Mesenchymal stem cell (in vitro differentiated cells and primary cell): ENCODE results near the gene ATP5MC2.

Experiments
- DNase-seq: peaks from one replicate; pipeline ENCODE4 v3.0.0-alpha.2; 2013
- H2AFZ ChIP-seq: one replicate; pipeline ENCODE4 v1.6.1; 2013; ENCODE audit warnings: low read depth, mild to moderate bottlenecking, control low read depth, inconsistent platforms, low read length, moderate library complexity
- H2AK5ac ChIP-seq: 2 replicates; pipeline ENCODE4 v1.6.1; 2013; ENCODE audit warnings: low read length, moderate library complexity, mild to moderate bottlenecking, inconsistent platforms; ENCODE audit not compliant: severe bottlenecking
- H2BK120ac ChIP-seq: one replicate; pipeline ENCODE4 v1.6.1; 2013; ENCODE audit warnings: low read depth, mild to moderate bottlenecking, inconsistent platforms, low read length, moderate library complexity
- H2BK12ac ChIP-seq, 2 experiments: one replicate each; pipeline ENCODE4 v1.6.1; 2013; ENCODE audit warnings: inconsistent platforms in 2 of 2, low read length in 2 of 2, mild to moderate bottlenecking in 2 of 2, moderate library complexity in 2 of 2, control low read depth in 1 of 2
- H2BK15ac ChIP-seq: one replicate; pipeline ENCODE4 v1.6.1; 2013; ENCODE audit warnings: mild to moderate bottlenecking, low read depth, inconsistent platforms; ENCODE audit not compliant: poor library complexity, severe bottlenecking
- H2BK5ac ChIP-seq: 2 replicates; pipeline ENCODE4 v1.6.1; 2013; ENCODE audit warnings: low read depth, mild to moderate bottlenecking, low read length, control low read depth, inconsistent platforms; ENCODE audit not compliant: poor library complexity, severe bottlenecking
- H3K14ac ChIP-seq, 2 experiments: one replicate each; pipeline ENCODE4 v1.6.1; 2013; ENCODE audit warnings: inconsistent platforms in 2 of 2, low read length in 2 of 2, control low read depth in 1 of 2, mild to moderate bottlenecking in 1 of 2, moderate library complexity in 1 of 2
- H3K18ac ChIP-seq, 2 experiments: one replicate each; pipeline ENCODE4 v1.6.1; 2013; ENCODE audit warnings: inconsistent platforms in 2 of 2, low read length in 2 of 2, control low read depth in 1 of 2, low read depth in 1 of 2, mild to moderate bottlenecking in 1 of 2
- H3K23ac ChIP-seq, 2 experiments: one replicate each; pipeline ENCODE4 v1.6.1; 2013; ENCODE audit warnings: inconsistent platforms in 2 of 2, low read length in 2 of 2, mild to moderate bottlenecking in 2 of 2, moderate library complexity in 2 of 2, control low read depth in 1 of 2
- H3K27ac ChIP-seq: 2 replicates; pipeline ENCODE4 v1.5.1; 2013; ENCODE audit warnings: mild to moderate bottlenecking, moderate library complexity, low read length, control low read depth, inconsistent platforms; ENCODE audit not compliant: poor library complexity, severe bottlenecking
- H3K27me3 ChIP-seq, 2 experiments: 2 replicates each; pipeline versions ENCODE4 v1.6.1 to v1.7.0; 2013; ENCODE audit warnings: low read length in 2 of 2, mild to moderate bottlenecking in 2 of 2, moderate library complexity in 2 of 2, control low read depth in 1 of 2, inconsistent platforms in 1 of 2; ENCODE audit not compliant: control insufficient read depth in 1 of 2, insufficient read depth in 1 of 2
- H3K36me3 ChIP-seq, 2 experiments: 2 replicates each; pipeline versions ENCODE4 v1.6.1 to v1.7.0; 2013; ENCODE audit warnings: low read length in 2 of 2, control low read depth in 1 of 2, inconsistent platforms in 1 of 2, low read depth in 1 of 2, mild to moderate bottlenecking in 1 of 2; ENCODE audit not compliant: insufficient read depth in 2 of 2, control insufficient read depth in 1 of 2
- H3K4ac ChIP-seq, 2 experiments: one replicate each; pipeline ENCODE4 v1.6.1; 2013; ENCODE audit warnings: inconsistent platforms in 2 of 2, low read length in 2 of 2, mild to moderate bottlenecking in 2 of 2, moderate library complexity in 2 of 2, control low read depth in 1 of 2, low read depth in 1 of 2
- H3K4me1 ChIP-seq: 2 replicates; pipeline ENCODE4 v1.6.1; 2013; ENCODE audit warnings: low read depth, low read length, control low read depth; ENCODE audit not compliant: control insufficient read depth, insufficient read depth
- H3K4me2 ChIP-seq: 2 replicates; pipeline ENCODE4 v1.6.1; 2013; ENCODE audit warnings: low read length, mild to moderate bottlenecking, inconsistent platforms; ENCODE audit not compliant: poor library complexity, severe bottlenecking
- H3K4me3 ChIP-seq, 2 experiments: 2 replicates each; pipeline versions ENCODE4 v1.5.1 to v1.7.0; 2013; ENCODE audit warnings: low read length in 2 of 2, mild to moderate bottlenecking in 2 of 2, control low read depth in 1 of 2, low read depth in 1 of 2; ENCODE audit not compliant: insufficient read depth in 1 of 2
- H3K79me1 ChIP-seq: replicated peaks from 2 replicates; pipeline ENCODE4 v1.6.1; 2013; ENCODE audit warnings: mild to moderate bottlenecking, control low read depth, low read length, inconsistent platforms; ENCODE audit not compliant: poor library complexity, severe bottlenecking
- H3K9ac ChIP-seq: 2 replicates; pipeline ENCODE4 v1.7.0; 2013; ENCODE audit warnings: mild to moderate bottlenecking, low read length, moderate library complexity
- H3K9me3 ChIP-seq: 2 replicates; pipeline ENCODE4 v1.7.0; 2013; ENCODE audit warnings: mild to moderate bottlenecking, low read length; ENCODE audit not compliant: control insufficient read depth
- H4K8ac ChIP-seq: one replicate; pipeline ENCODE4 v1.6.1; 2013; ENCODE audit warnings: inconsistent platforms, mild to moderate bottlenecking, low read length, moderate library complexity
- H4K91ac ChIP-seq: one replicate; pipeline ENCODE4 v1.6.1; 2013; ENCODE audit warnings: mild to moderate bottlenecking, low read length, inconsistent platforms
- WGBS: methylation state at CpG from one replicate; pipeline ENCODE4 v1.1.7; 2013; ENCODE audit warnings: mixed read lengths; 5-methylcytosine and 5-hydroxymethylcytosine counted together

The ATP5MC2 gene

DNA sequence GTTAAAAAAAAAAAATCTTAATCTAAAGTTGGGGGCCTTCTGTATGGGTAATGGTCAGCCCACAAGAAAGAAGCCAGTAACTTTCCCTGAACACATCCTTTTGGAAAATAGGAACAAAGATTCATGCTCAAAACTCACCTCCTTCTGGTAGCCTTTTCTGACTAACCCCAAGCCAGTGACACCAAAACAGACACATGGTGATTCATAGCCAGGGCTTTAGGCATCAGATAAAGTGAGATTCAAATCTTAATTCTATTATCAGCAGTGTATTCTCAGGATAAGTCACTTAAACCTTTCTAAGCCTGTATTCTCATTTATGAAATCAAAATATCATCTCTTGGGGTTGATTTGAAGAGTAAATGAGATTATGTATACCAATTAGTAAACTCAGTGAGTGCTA lies 4.9 kb downstream of the ATP5MC2 start:
- Histone ChIP-seq H2BK15ac (no peak overlapping the region), H3K18ac (no peak overlapping the region), H2AK5ac (no peak overlapping the region), H3K27me3 (no peaks in the 10 kb centered on the region), H3K4me2 (no peak overlapping the region), H3K79me1 (peaks cover 22% of the 10 kb centered on the region), H3K23ac (no peak overlapping the region), H3K27ac (no peak overlapping the region), H3K4me3 (no peak overlapping the region), H4K8ac (no peak overlapping the region), H3K14ac (no peak overlapping the region), H4K91ac (no peak overlapping the region), H3K9ac (no peak overlapping the region), H3K36me3 (peaks cover 48 to 67% of the 10 kb centered on the region in 2 experiments), H3K9me3 (no peaks in the 10 kb centered on the region), H2AFZ (no peak overlapping the region), H3K4me1 (peaks cover 8% of the 10 kb centered on the region), H2BK120ac (no peak overlapping the region), H3K4ac (no peak overlapping the region), H2BK12ac (no peak overlapping the region), H2BK5ac (no peak overlapping the region)
- no peak for DNase-seq

DNA sequence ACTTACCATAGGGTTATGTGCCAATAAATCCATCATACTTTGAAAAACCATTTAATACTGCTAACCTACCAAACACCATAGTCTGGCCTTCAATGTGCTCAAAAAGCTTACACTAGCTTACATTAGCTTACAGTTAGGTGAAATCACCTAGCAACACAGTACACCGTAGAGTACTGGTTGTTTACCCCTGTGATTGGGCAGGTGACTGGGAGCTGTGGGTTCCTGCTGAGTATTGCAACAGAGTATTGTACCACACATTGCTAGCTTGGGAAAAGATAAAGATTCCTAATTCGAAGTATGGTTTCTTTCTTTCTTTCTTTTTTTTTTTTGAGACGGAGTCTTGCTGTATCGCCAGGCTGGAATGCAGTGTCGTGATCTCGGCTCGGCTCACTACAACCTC lies 5.6 kb downstream of the ATP5MC2 start:
- Histone ChIP-seq H3K9ac (no peak overlapping the region), H2BK15ac (no peak overlapping the region), H4K8ac (no peak overlapping the region), H3K23ac (no peak overlapping the region), H3K4me2 (no peak overlapping the region), H4K91ac (no peak overlapping the region), H3K4ac (no peak overlapping the region), H3K9me3 (no peaks in the 10 kb centered on the region), H3K27ac (no peak overlapping the region), H2BK5ac (no peak overlapping the region), H3K4me1 (peaks cover 8% of the 10 kb centered on the region), H3K4me3 (no peak overlapping the region), H2BK120ac (no peak overlapping the region), H3K36me3 (peaks cover 52 to 73% of the 10 kb centered on the region in 2 experiments), H3K14ac (no peak overlapping the region), H3K27me3 (no peaks in the 10 kb centered on the region), H2AFZ (no peak overlapping the region), H3K18ac (no peak overlapping the region), H3K79me1 (peaks cover 24% of the 10 kb centered on the region), H2AK5ac (peak overlapping the region; percentile 78), H2BK12ac (no peak overlapping the region)
- DNase-seq = no peak
- 92% methylated on average over 4 of the region's 7 CpGs for WGBS

DNA sequence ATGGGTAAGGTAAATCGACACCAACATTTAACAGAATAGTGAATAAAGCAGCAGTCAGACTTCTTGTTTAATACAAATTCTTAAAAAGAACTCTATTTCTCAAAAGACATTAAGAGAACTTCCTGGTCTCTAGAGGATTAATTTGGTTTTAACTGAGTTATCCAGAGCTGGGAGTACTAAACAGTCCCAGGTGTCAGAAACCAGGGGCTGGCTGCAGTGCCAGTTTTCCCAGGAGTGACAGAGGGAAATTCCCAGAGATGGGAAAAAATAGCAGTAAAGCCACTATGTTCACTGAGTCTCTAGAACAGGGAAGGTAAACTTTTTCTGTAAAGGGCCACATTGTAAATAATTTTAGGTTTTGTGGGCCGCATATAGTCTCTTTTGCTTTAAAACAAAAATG lies 8.8 kb downstream of the ATP5MC2 start:
- H2BK5ac ChIP-seq = no peak overlapping the region
- H4K91ac ChIP-seq = no peak overlapping the region
- no peak overlapping the region for H3K27ac ChIP-seq
- no peak overlapping the region for H3K18ac ChIP-seq
- no peaks in the 10 kb centered on the region for H3K9me3 ChIP-seq
- H2AK5ac ChIP-seq = no peak overlapping the region
- peaks cover 6% of the 10 kb centered on the region for H3K4me1 ChIP-seq
- 100% methylated on average over 1 of the region's 2 CpGs for WGBS
- no peak overlapping the region for H2BK15ac ChIP-seq
- no peak overlapping the region for H3K23ac ChIP-seq
- H3K14ac ChIP-seq = no peak overlapping the region
- H3K4me2 ChIP-seq = no peak overlapping the region
- H3K36me3 ChIP-seq = peaks cover 62 to 74% of the 10 kb centered on the region in 2 experiments
- no peak overlapping the region for H3K4ac ChIP-seq
- no peak for DNase-seq
- H3K27me3 ChIP-seq = no peaks in the 10 kb centered on the region
- H3K4me3 ChIP-seq = no peak overlapping the region
- no peak overlapping the region for H4K8ac ChIP-seq
- H3K9ac ChIP-seq = no peak overlapping the region
- H2BK12ac ChIP-seq = no peak overlapping the region
- H3K79me1 ChIP-seq = peaks cover 21% of the 10 kb centered on the region
- H2AFZ ChIP-seq = no peak overlapping the region
- no peak overlapping the region for H2BK120ac ChIP-seq

DNA sequence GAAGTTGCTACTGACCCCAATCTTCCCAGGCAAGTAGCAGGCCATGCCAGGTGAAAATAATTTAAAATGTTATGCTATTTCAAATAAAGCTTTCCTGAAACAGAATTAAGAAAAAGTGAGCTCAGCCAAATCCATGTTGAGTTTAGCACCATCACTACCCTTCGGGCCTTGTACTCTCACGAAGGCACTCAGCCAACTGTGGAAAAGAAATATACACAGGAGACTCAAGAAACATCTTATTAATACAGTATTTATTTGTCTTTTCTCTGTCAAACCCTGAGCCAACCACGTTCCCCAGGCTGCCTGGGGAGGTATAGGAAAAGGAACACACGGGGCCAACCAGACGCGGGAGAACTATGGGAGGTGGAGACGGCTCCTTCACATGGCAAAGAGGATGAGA lies 10.9 kb downstream of the ATP5MC2 start:
- H2AFZ ChIP-seq = no peak overlapping the region

More for the DNA sequence above, 10.9 kb downstream of the ATP5MC2 start:
- no peak overlapping the region for H3K27ac ChIP-seq
- no peak overlapping the region for H2BK12ac ChIP-seq
- no peak overlapping the region for H3K18ac ChIP-seq
- no peak overlapping the region for H3K4ac ChIP-seq
- peaks cover 13% of the 10 kb centered on the region for H3K79me1 ChIP-seq
- H3K9ac ChIP-seq = no peak overlapping the region
- H2AK5ac ChIP-seq = no peak overlapping the region
- H3K4me3 ChIP-seq = no peak overlapping the region
- H3K9me3 ChIP-seq = no peaks in the 10 kb centered on the region
- H3K23ac ChIP-seq = no peak overlapping the region
- H2BK5ac ChIP-seq = no peak overlapping the region
- H3K14ac ChIP-seq = no peak overlapping the region
- no peak overlapping the region for H4K8ac ChIP-seq
- no peak overlapping the region for H2BK120ac ChIP-seq
- no peak overlapping the region for H4K91ac ChIP-seq
- H3K27me3 ChIP-seq = no peaks in the 10 kb centered on the region
- H3K4me2 ChIP-seq = no peak overlapping the region
- peaks cover 8% of the 10 kb centered on the region for H3K4me1 ChIP-seq
- DNase-seq = no peak
- no peak overlapping the region for H2BK15ac ChIP-seq
- peaks cover 52 to 55% of the 10 kb centered on the region in 2 experiments for H3K36me3 ChIP-seq
- WGBS = 99% methylated on average over 7 of the region's 7 CpGs
